GM19240 (cell line): Measurements from ENCODE around the gene SETDB2.

Experiments used
- DNase-seq: peaks from one replicate; pipeline ENCODE4 v3.0.0; 2011; ENCODE audit warnings: low spot score; ENCODE audit not compliant: insufficient read length

SETDB2 gene

GRCh38 chr13:49528161-49528560, 84.1 kb downstream of the SETDB2 start:
- DNase-seq: no peak

DNA sequence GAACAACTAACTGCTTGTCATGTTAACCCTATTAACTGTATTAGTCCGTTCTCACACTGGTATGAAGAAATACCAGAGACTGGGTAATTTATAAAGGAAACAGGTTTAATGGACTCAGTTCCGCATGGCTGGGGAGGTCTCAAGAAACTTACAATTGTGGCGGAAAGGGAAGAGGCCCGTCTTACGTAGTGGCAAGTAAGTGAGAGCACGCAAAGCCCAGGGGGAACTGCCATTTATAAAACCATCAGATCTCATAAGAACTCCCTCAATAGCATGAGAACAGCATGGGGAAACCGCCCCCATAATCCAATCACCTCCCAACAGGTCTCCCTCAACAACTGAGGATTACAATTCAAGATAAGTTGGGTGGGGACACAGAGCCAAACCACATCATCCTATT, 86.4 kb downstream of the SETDB2 start:
- no peak for DNase-seq

DNA sequence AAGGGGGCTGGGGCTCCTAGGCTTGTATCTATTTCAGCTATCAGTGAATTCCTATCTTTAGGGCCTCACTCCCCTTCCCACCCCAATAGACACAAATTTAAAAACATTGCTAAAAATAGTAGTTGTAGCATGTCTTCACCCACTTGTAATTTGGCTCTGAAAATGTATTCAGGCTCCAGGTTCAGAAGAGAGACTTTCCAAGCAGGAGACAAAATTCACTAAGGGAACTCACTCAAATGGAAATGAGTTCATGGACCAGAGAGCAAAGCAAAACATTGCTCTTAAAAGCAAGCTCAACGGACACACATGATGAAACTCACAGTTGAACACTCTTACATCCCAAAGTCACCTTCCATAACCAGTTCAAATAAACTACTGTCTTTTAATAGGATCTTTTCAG, 88.5 kb downstream of the SETDB2 start:
- no peak for DNase-seq

DNA sequence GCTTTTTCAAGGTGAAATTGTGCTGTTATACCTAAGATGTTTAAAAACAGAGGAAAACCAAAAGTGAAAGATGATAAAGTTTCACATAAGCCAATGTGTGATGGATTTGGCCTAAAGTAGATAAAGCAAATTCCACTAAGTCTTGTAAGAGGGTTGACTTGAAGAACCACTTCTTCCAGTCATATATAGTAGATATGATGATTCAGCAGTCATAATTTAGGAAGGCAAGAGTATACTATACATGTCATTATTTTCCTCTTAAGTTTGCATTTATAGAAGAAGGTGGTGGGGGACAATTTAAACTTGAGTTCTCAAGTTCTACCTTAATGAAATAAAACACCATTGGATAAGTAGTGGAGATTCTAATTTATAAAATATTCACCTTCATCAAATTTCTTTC, 88.9 kb downstream of the SETDB2 start:
- no peak for DNase-seq

GRCh38 chr13:49533591-49534269, 89.7 kb downstream of the SETDB2 start:
- DNase-seq: no peak

GRCh38 chr13:49536144-49536873, 92.2 kb downstream of the SETDB2 start:
- no peak for DNase-seq

DNA sequence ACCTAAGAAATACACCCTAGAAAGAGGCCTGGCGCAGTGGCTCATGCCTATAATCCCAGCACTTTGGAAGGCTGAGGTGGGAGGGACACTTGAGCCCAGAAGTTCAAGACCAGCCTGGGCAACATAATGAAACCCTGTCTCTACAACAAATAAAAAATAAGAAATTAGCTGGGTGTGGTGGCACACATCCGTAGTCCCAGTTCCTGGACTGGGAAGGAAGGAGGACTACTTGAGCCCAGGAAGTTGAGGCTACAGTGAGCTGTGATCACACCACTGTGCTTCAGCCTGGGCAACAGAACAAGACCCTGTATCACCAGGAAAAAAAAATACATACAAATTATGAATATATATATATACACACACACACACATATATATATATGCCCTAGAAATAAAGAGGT, 94.3 kb downstream of the SETDB2 start:
- no peak for DNase-seq

- no peak for DNase-seq
Measured at GRCh38 chr13:49539313-49539712, 95.2 kb downstream of the SETDB2 start.

GRCh38 chr13:49539746-49540145, 95.7 kb downstream of the SETDB2 start:
- DNase-seq: no peak

DNA sequence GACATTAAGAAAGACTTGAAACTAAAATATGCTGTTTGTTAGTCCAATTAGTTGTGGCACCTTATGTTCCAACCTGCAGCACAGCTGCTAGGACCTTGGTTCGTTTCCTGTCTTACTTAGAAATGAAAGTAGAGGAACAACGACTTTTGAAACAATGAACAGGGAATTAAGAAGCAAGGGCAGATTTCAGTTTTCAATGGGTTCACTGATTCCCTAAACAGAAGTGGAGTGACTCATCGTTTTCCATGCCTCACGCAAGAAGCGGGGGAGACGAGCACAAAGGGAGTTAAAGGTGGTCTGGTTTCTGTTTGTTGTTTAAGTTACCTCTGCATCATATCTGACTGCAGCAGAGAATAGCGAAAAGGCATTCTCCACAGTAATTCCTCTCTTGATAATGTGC, 96.5 kb downstream of the SETDB2 start:
- DNase-seq: no peak

- DNase-seq: no peak
Measured at GRCh38 chr13:49543656-49544055, 99.6 kb downstream of the SETDB2 start.
